ENCODE results near the gene PRKCQ. TPM values are rescaled to one million over a fixed set of nuclear protein-coding genes. Genes with fewer than 3 reads are reported as not detected.

Gene PRKCQ
- total RNA-seq, 1 experiment from 2014 or later = 12.1 TPM

DNA sequence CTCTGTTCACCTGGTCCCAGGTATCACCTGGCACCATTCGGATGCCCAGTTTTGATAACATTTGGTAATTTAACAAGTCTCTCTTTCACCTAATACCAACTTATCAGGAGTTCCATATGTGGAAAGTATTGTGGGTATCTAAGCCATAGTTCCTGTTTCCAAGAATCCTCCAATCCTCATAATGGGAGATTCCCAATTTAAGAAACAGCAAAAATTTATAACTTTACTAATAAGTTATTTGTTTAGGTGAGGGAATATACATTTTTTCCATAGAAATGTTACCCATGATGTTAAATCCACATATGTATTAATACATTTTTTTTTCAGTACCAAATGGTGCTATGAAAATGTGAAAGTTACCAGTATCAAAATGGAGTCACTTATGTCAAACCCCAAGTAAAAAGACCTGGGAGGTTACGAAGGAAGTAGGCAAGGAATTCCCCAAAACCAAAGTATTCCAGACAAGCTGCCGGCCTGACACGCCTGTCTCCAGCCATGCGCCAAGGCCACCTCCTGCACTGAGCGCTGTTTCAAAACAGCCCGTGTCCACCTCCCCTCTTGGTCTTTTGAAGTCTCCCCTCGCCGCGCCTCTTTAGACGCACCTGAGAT is 44.8 kb downstream of the PRKCQ start:
- no peak overlapping the region for H4K91ac ChIP-seq (ENCODE audit: insufficient read length, low read depth, low read length)
- H4K8ac ChIP-seq (replicated peaks; ENCODE audit: insufficient read length, low read depth, low read length) = no peak overlapping the region
- H3T11ph ChIP-seq (ENCODE audit: low read length) = no peak overlapping the region
- H3K4me2 ChIP-seq (ENCODE audit: insufficient read depth, insufficient read length, low read length) = no peak overlapping the region
- H3K4me1 Mint-ChIP-seq = peaks cover 8 to 18% of the 10 kb centered on the region in 2 experiments
- no peak overlapping the region for H2BK5ac ChIP-seq (ENCODE audit: insufficient read length, low read length)
- DNase-seq = no peak
- H3K27me3 Mint-ChIP-seq (ENCODE audit: low read depth) = 0 out of 2 replicates have a peak, but pooled peaks cover 3% of the 10 kb centered on the region
- no peaks in the 10 kb centered on the region for H3K79me2 ChIP-seq (ENCODE audit: insufficient read depth, low read length)
- no peaks in the 10 kb centered on the region for H3K23me2 ChIP-seq (ENCODE audit: insufficient read length, low read depth, low read length, poor library complexity, severe bottlenecking)
- H3K27ac ChIP-seq (ENCODE audit: insufficient read length, low read depth, low read length) = no peak overlapping the region
- H3K9me3 ChIP-seq (ENCODE audit: control insufficient read depth, low read depth, low read length) = no peaks in the 10 kb centered on the region
- TF ChIP-seq, protein P1, sequence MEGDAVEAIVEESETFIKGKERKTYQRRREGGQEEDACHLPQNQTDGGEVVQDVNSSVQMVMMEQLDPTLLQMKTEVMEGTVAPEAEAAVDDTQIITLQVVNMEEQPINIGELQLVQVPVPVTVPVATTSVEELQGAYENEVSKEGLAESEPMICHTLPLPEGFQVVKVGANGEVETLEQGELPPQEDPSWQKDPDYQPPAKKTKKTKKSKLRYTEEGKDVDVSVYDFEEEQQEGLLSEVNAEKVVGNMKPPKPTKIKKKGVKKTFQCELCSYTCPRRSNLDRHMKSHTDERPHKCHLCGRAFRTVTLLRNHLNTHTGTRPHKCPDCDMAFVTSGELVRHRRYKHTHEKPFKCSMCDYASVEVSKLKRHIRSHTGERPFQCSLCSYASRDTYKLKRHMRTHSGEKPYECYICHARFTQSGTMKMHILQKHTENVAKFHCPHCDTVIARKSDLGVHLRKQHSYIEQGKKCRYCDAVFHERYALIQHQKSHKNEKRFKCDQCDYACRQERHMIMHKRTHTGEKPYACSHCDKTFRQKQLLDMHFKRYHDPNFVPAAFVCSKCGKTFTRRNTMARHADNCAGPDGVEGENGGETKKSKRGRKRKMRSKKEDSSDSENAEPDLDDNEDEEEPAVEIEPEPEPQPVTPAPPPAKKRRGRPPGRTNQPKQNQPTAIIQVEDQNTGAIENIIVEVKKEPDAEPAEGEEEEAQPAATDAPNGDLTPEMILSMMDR (conservative IDR thresholded peaks at IDR 0.05) = no peak
- no peaks in the 10 kb centered on the region for H3K27me3 ChIP-seq (ENCODE audit: insufficient read depth, low read length)
- no peak overlapping the region for H3K9ac ChIP-seq (ENCODE audit: extremely low read depth, insufficient read length, low read length)
- H3K56ac ChIP-seq (ENCODE audit: insufficient read length, low read depth, low read length) = no peak overlapping the region
- H2BK12ac ChIP-seq (ENCODE audit: insufficient read length, low read depth, low read length) = no peak overlapping the region
- H4K5ac ChIP-seq (ENCODE audit: insufficient read length, low read depth, low read length) = no peak overlapping the region
- no peak overlapping the region for H3K23ac ChIP-seq (ENCODE audit: insufficient read length, low read depth, low read length)
- no peak overlapping the region for H3K4ac ChIP-seq (ENCODE audit: low read depth, low read length)
- no peak overlapping the region for H2BK120ac ChIP-seq (ENCODE audit: low read depth, low read length, poor library complexity, severe bottlenecking)
- no peak overlapping the region for H3K18ac ChIP-seq (ENCODE audit: insufficient read length, low read depth, low read length)
- no peaks in the 10 kb centered on the region for H4K20me1 ChIP-seq (ENCODE audit: control insufficient read depth, insufficient read depth, insufficient read length)
- H3K14ac ChIP-seq (ENCODE audit: insufficient read depth, low read length) = no peak overlapping the region
- H3K36me3 Mint-ChIP-seq (ENCODE audit: insufficient read depth in 1 of 3, low read depth in 3 of 3) = no peaks in the 10 kb centered on the region
- no peak overlapping the region for H3K27ac Mint-ChIP-seq
- no peak overlapping the region for H3K4me3 Mint-ChIP-seq
- no peaks in the 10 kb centered on the region for H3K79me1 ChIP-seq (ENCODE audit: insufficient read depth, low read depth, low read length, poor library complexity, severe bottlenecking)
- H2AFZ ChIP-seq (ENCODE audit: low read length) = no peak overlapping the region
- no peak overlapping the region for H2AK5ac ChIP-seq (ENCODE audit: insufficient read length, low read length)
- no peak overlapping the region for H2BK20ac ChIP-seq (ENCODE audit: low read depth, low read length, poor library complexity, severe bottlenecking)
- WGBS (ENCODE audit: extremely low coverage, insufficient read length, low lambda C conversion rate) = no CpG with 5 or more reads among the region's 11 CpGs
- no peak overlapping the region for H2BK15ac ChIP-seq (ENCODE audit: low read depth, low read length)
- H3K9me3 Mint-ChIP-seq = no peaks in the 10 kb centered on the region
- peaks cover 4% of the 10 kb centered on the region; the same call in 1 of the 2 replicates for H3K4me1 ChIP-seq (ENCODE audit: insufficient read depth, low read length)
